ENCODE measurements around the gene GIMAP4.
"Not testable (repeated sequence)": the region's sequence is repeated elsewhere in the genome, so short reads cannot be mapped to it uniquely, and the experiment has no call there.

The GIMAP4 gene

GRCh38 chr7:150595361-150595760 is 28.2 kb downstream of the GIMAP4 start:
- H3K36me3 Mint-ChIP-seq (ENCODE audit: low read depth) = peaks cover 18% of the 10 kb centered on the region
- H3K4me1 Mint-ChIP-seq = peaks cover 29% of the 10 kb centered on the region
- H3K9me3 Mint-ChIP-seq = peaks cover 45% of the 10 kb centered on the region

GRCh38 chr7:150603600-150603999 is 36.4 kb downstream of the GIMAP4 start:
- not testable (repeated sequence) for ATAC-seq, H3K27me3 Mint-ChIP-seq, DNase-seq
- peaks cover 13% of the 10 kb centered on the region for H3K36me3 Mint-ChIP-seq (ENCODE audit: low read depth)
- H3K27ac Mint-ChIP-seq = peak overlapping the region; percentile 29
- H3K9me3 Mint-ChIP-seq = peaks cover 19% of the 10 kb centered on the region
- peaks cover 38% of the 10 kb centered on the region for H3K4me1 Mint-ChIP-seq
- peak overlapping the region; percentile 3 for H3K4me3 Mint-ChIP-seq

More at GRCh38 chr7:150595361-150595760, 28.2 kb downstream of the GIMAP4 start:
- ATAC-seq (no peak), DNase-seq (no peak)
- H3K27me3 Mint-ChIP-seq = no peaks in the 10 kb centered on the region
- H3K27ac Mint-ChIP-seq = no peak overlapping the region
- H3K4me3 Mint-ChIP-seq = no peak overlapping the region

DNA sequence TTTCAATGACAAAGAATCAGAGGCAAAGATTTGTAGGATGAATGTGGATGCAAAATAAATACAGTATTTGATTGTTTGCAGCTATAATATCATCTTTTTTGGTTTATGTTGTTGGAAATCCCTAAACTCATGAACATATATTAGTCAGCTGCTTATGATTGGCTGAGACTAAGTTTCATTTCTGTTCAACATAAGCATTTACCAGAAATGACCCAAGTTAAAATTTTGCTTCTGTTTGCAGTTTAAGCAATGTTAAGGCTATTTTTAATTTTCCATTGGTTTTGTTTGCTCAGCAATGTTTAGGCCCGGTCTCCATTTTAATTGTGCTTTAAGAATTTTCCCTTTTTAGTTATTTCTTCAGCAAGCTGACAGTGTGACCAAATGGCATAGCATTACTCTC is 43.0 kb downstream of the GIMAP4 start:
- DNase-seq (no peak), ATAC-seq (peak; percentile 36)
- H3K9me3 Mint-ChIP-seq = peaks cover 8% of the 10 kb centered on the region
- H3K4me1 Mint-ChIP-seq = peaks cover 75% of the 10 kb centered on the region
- H3K4me3 Mint-ChIP-seq = no peak overlapping the region
- peak overlapping the region; percentile 57 for H3K27ac Mint-ChIP-seq
- no peaks in the 10 kb centered on the region for H3K27me3 Mint-ChIP-seq
- peaks cover 5% of the 10 kb centered on the region for H3K36me3 Mint-ChIP-seq (ENCODE audit: low read depth)

DNA sequence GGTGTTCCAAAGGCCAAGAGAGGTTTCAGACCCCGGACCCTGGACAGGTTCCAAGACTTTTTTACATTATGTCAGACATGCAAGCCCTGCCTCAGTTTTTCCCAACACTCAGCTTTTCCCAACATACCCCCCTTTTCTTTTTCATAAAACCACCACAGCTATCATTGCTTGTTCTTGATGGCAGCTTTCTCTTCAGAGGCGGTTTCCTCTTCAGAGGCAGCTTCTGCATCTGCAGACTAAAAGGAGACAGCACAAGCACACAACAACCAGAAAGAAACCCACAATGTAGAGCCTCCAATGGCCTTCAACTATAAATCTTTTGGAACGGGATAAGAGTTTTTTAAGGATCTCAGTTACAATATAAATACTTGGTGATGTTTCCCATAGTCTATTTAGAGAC is 45.7 kb downstream of the GIMAP4 start:
- Mint-ChIP-seq H3K4me3 (no peak overlapping the region), H3K27me3 (no peaks in the 10 kb centered on the region), H3K36me3 (ENCODE audit: low read depth) (peaks cover 5% of the 10 kb centered on the region), H3K27ac (no peak overlapping the region), H3K9me3 (peaks cover 14% of the 10 kb centered on the region), H3K4me1 (peaks cover 57% of the 10 kb centered on the region)
- ATAC-seq (no peak), DNase-seq (no peak)

GRCh38 chr7:150613880-150614279 is 46.7 kb downstream of the GIMAP4 start:
- H3K9me3 Mint-ChIP-seq = peaks cover 21% of the 10 kb centered on the region
- no peak for DNase-seq
- no peak overlapping the region for H3K4me3 Mint-ChIP-seq
- no peak overlapping the region for H3K27ac Mint-ChIP-seq
- H3K36me3 Mint-ChIP-seq (ENCODE audit: low read depth) = peaks cover 5% of the 10 kb centered on the region
- H3K4me1 Mint-ChIP-seq = peaks cover 49% of the 10 kb centered on the region
- ATAC-seq = no peak
- no peaks in the 10 kb centered on the region for H3K27me3 Mint-ChIP-seq

- not testable (repeated sequence) for ATAC-seq; H3K27me3 Mint-ChIP-seq; H3K27ac Mint-ChIP-seq; H3K36me3 Mint-ChIP-seq (ENCODE audit: low read depth); DNase-seq; H3K4me3 Mint-ChIP-seq
- H3K4me1 Mint-ChIP-seq = peaks cover 47% of the 10 kb centered on the region
- H3K9me3 Mint-ChIP-seq = peaks cover 21% of the 10 kb centered on the region
Observed at GRCh38 chr7:150614426-150614825, 47.2 kb downstream of the GIMAP4 start.

DNA sequence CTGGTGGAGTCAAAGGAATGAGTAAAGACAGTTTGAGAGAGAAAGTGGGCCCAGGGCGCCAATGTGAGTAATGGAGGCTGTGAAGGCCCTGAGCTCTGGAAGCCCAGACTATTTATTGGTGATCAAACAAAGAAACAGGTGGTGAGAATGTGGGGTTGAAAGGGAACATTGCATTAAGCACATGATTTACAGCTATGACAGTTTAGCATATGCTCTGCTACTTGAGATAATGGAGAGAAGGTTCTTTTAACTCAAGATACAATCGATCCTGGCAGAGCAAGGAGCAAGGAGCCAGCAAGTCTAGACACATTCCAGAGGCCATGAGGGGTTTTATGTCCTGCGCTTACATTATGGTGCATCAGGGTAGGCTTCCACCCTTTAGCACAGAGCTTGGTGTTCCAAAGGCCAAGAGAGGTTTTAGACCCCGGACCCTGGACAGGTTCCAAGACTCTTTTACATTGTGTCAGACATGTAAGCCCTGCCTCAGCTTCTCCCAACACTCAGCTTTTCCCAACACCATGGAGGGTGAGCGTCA is 48.1 kb downstream of the GIMAP4 start:
- not testable (repeated sequence) for H3K27me3 Mint-ChIP-seq; H3K4me3 Mint-ChIP-seq; H3K36me3 Mint-ChIP-seq (ENCODE audit: low read depth); H3K27ac Mint-ChIP-seq; DNase-seq; ATAC-seq
- H3K4me1 Mint-ChIP-seq = peaks cover 47% of the 10 kb centered on the region
- peaks cover 21% of the 10 kb centered on the region for H3K9me3 Mint-ChIP-seq

- peak overlapping the region; percentile 3 for H3K27ac Mint-ChIP-seq
- peaks cover 32% of the 10 kb centered on the region for H3K4me1 Mint-ChIP-seq
- no peak overlapping the region for H3K4me3 Mint-ChIP-seq
- no peaks in the 10 kb centered on the region for H3K27me3 Mint-ChIP-seq
- DNase-seq (no peak), ATAC-seq (no peak)
- H3K36me3 Mint-ChIP-seq (ENCODE audit: low read depth) = peaks cover 3% of the 10 kb centered on the region
- H3K9me3 Mint-ChIP-seq = peaks cover 12% of the 10 kb centered on the region
Observed at GRCh38 chr7:150620061-150620460, 52.9 kb downstream of the GIMAP4 start.

DNA sequence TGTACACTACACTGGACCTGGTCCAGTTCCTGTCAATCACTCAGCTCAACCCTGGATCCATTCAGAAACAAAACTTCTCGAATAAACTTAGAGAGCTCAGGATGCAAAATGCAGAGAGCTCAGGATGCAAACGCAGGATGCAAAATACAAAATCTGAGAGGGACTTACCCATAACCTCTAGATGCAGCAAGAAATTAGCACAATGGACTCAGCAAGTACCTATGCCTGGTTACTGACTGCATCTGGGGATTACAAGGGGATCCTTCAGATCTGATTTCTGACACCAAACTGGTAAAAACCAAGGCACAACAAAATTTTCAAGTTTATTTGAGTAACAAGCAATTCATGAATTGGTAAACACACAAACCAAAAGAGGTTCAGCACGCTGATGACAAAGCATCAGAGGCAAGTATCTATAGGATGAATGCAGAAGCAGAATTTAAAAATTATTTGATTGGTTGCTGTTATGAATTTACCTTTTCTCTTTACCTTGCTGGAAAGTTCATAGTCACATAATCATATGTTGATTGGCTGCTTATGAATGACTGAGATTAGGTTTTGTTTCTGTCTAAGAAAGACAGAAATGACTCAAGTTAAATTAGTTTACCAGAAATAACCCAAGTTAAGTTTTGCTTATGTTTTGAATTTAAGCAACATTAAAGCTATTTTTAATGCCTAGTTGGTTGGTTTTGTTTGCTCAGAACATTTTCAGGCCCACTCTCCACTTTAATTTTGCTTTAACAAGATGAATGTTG is 53.6 kb downstream of the GIMAP4 start:
- Mint-ChIP-seq H3K4me3 (no peak overlapping the region), H3K27ac (peak overlapping the region; percentile 64), H3K4me1 (peaks cover 34% of the 10 kb centered on the region), H3K9me3 (peaks cover 12% of the 10 kb centered on the region), H3K36me3 (ENCODE audit: low read depth) (peaks cover 10% of the 10 kb centered on the region), H3K27me3 (no peaks in the 10 kb centered on the region)
- peak; percentile 45 for ATAC-seq
- no peak for DNase-seq

DNA sequence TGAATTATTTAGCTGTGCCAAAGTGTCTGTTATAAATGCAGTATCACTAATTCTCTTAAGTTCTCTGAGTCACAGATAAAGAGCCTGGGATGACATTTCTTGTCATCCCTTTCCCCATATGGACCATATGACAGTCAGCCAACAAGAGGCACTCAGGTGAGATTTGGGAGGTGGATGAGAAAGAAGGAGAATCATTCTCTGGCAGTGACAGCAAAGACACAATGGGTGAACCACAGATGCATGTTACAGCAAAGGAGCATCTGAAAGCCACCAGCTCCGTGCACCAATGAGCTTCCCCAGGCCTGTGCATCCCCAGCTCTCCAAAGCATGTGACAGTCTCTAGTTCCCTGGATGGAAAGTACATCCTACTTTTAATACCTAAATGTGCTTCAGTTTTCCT is 54.2 kb downstream of the GIMAP4 start:
- Mint-ChIP-seq H3K4me1 (peaks cover 36% of the 10 kb centered on the region), H3K36me3 (ENCODE audit: low read depth) (peaks cover 16% of the 10 kb centered on the region), H3K4me3 (peak overlapping the region; percentile 1), H3K9me3 (peaks cover 12% of the 10 kb centered on the region), H3K27me3 (no peaks in the 10 kb centered on the region), H3K27ac (peak overlapping the region; percentile 64)
- ATAC-seq = peak; percentile 48
- no peak for DNase-seq

All from activated naive CD8-positive, alpha-beta T cell treated with anti-CD3 and anti-CD28 coated beads, Interleukin-2, amount 50 U/mL, for 24 hours (primary cell).